Liver (tissue), 9 donors: ENCODE data around the gene ZKSCAN1. TPM values are rescaled to one million over a fixed set of nuclear protein-coding genes. Genes with fewer than 3 reads are reported as not detected.

Experiments
- DNase-seq: peaks from one replicate; pipeline ENCODE4 v3.0.0-alpha.2; 2017; ENCODE audit warnings: low spot score
- H3K27ac ChIP-seq, 2 donors: one replicate each; pipeline ENCODE4 v1.7.0; 2013; ENCODE audit warnings: inconsistent platforms in 2 of 2, low read length in 2 of 2, control low read depth in 1 of 2, low read depth in 1 of 2, mild to moderate bottlenecking in 1 of 2
- H3K27me3 ChIP-seq, 4 donors: one replicate each; pipeline versions ENCODE4 v1.6.1 to v1.7.0; 2013; ENCODE audit warnings: low read length in 3 of 4, inconsistent platforms in 1 of 4, mild to moderate bottlenecking in 1 of 4, moderate library complexity in 1 of 4; ENCODE audit not compliant: control insufficient read depth in 4 of 4, insufficient read depth in 4 of 4
- H3K36me3 ChIP-seq, 4 donors: one replicate each; pipeline versions ENCODE4 v1.6.1 to v1.7.0; 2013; ENCODE audit warnings: low read length in 3 of 4, mild to moderate bottlenecking in 3 of 4, low read depth in 1 of 4, moderate library complexity in 1 of 4; ENCODE audit not compliant: control insufficient read depth in 4 of 4, insufficient read depth in 3 of 4
- H3K4me1 ChIP-seq, 4 donors: one replicate each; pipeline versions ENCODE4 v1.6.1 to v1.7.0; 2013; ENCODE audit warnings: low read length in 3 of 4, mild to moderate bottlenecking in 3 of 4, moderate library complexity in 1 of 4; ENCODE audit not compliant: control insufficient read depth in 4 of 4, insufficient read depth in 4 of 4
- H3K4me3 ChIP-seq, 3 donors: one replicate each; pipeline versions ENCODE4 v1.6.1 to v1.7.0; 2013; ENCODE audit warnings: low read length in 3 of 3, control low read depth in 1 of 3, low read depth in 1 of 3, mild to moderate bottlenecking in 1 of 3
- H3K9ac ChIP-seq, 2 donors: one replicate each; pipeline ENCODE4 v1.7.0; 2013; ENCODE audit warnings: low read length in 2 of 2, mild to moderate bottlenecking in 2 of 2, moderate library complexity in 2 of 2, control low read depth in 1 of 2, low read depth in 1 of 2
- H3K9me3 ChIP-seq, 4 donors: one replicate each; pipeline versions ENCODE4 v1.6.1 to v1.7.0; 2013; ENCODE audit warnings: low read length in 3 of 4; ENCODE audit not compliant: control insufficient read depth in 4 of 4
- EGR1 ChIP-seq, 2 donors: IDR thresholded peaks; 2 replicates each; pipeline ENCODE4 v1.6.1; 2016 to 2018; ENCODE audit warnings: antibody characterized with exemption in 2 of 2, low read depth in 2 of 2
- FOXA1 ChIP-seq: IDR thresholded peaks from 2 replicates; pipeline ENCODE4 v1.6.1; 2016; ENCODE audit warnings: antibody characterized with exemption
- FOXA2 ChIP-seq: IDR thresholded peaks from 2 replicates; pipeline ENCODE4 v1.6.1; 2016; ENCODE audit warnings: antibody characterized with exemption
- GABPA ChIP-seq, 2 donors: IDR thresholded peaks in 1 of 2; conservative IDR thresholded peaks in 1 of 2; 2 replicates each; pipeline ENCODE4 v1.6.1; 2016; ENCODE audit warnings: antibody characterized with exemption in 2 of 2, mild to moderate bottlenecking in 1 of 2, moderate library complexity in 1 of 2
- HNF4A ChIP-seq, 2 donors: conservative IDR thresholded peaks; 2 replicates each; pipeline ENCODE4 v1.6.1; 2016; ENCODE audit warnings: antibody characterized with exemption in 2 of 2, mild to moderate bottlenecking in 2 of 2
- HNF4G ChIP-seq: IDR thresholded peaks from 2 replicates; pipeline ENCODE4 v1.6.1; 2016; ENCODE audit warnings: antibody characterized with exemption
- JUND ChIP-seq, 2 donors: IDR thresholded peaks; 2 replicates each; pipeline ENCODE4 v1.6.1; 2016; ENCODE audit warnings: antibody characterized with exemption in 2 of 2
- NR2F2 ChIP-seq: IDR thresholded peaks from 2 replicates; pipeline ENCODE4 v1.6.1; 2016; ENCODE audit warnings: antibody characterized with exemption
- RAD21 ChIP-seq, 2 donors: IDR thresholded peaks; 2 replicates each; pipeline ENCODE4 v1.6.1; 2016; ENCODE audit warnings: antibody characterized with exemption in 2 of 2, mild to moderate bottlenecking in 2 of 2
- RXRA ChIP-seq, 2 donors: IDR thresholded peaks; 2 replicates each; pipeline ENCODE4 v1.6.1; 2017 to 2018; ENCODE audit warnings: antibody characterized with exemption in 2 of 2, mild to moderate bottlenecking in 1 of 2
- SP1 ChIP-seq: IDR thresholded peaks from 2 replicates; pipeline ENCODE4 v1.6.1; 2018; ENCODE audit warnings: antibody characterized with exemption, mild to moderate bottlenecking
- TAF1 ChIP-seq: conservative IDR thresholded peaks from 2 replicates; pipeline ENCODE4 v1.6.1; 2016; ENCODE audit warnings: antibody characterized with exemption, mild to moderate bottlenecking
- YY1 ChIP-seq: IDR thresholded peaks from 2 replicates; pipeline ENCODE4 v1.6.1; 2016; ENCODE audit warnings: antibody characterized with exemption, mild to moderate bottlenecking
- WGBS: extraction: QIAGEN DNeasy Blood & Tissue Kit; methylation state at CpG from one replicate; pipeline ENCODE4 v1.1.7; 2013; 5-methylcytosine and 5-hydroxymethylcytosine counted together
- polyA plus RNA-seq, 2 donors: library from polyadenylated mRNA; stranded (reverse) in 1 of 2; unstranded in 1 of 2; fragments of 200-250 nt in 1 of 2; fragments of >200 nt in 1 of 2; fragmentation: Nextera tagmentation in 1 of 2; extraction: Ambion mirVana in 1 of 2; gene quantifications; one replicate each; pipeline versions ENCODE4 v1.2.1 to v1.2.3, GENCODE V29; 2013 to 2015
- total RNA-seq, 2 donors: library from RNA; depleted of rRNA; stranded (reverse); fragments of >200 nt; gene quantifications; one replicate each; pipeline ENCODE4 v1.2.3, GENCODE V29; 2014
- TF ChIP-seq, protein P1 (sequence below): IDR thresholded peaks from 2 replicates; pipeline ENCODE4 v1.6.1; 2016; ENCODE audit warnings: antibody characterized with exemption
- TF ChIP-seq, protein P2 (sequence below): fragments of 150-350 bp; IDR thresholded peaks from 2 replicates; pipeline ENCODE4 v1.5.1; 2017; ENCODE audit warnings: improper control_type of control experiment, low read depth, low read length; ENCODE audit not compliant: missing input control
- TF ChIP-seq, protein P3 (sequence below): IDR thresholded peaks from 2 replicates; pipeline ENCODE4 v1.6.1; 2016; ENCODE audit warnings: antibody characterized with exemption, mild to moderate bottlenecking
- TF ChIP-seq, protein P4 (sequence below): IDR thresholded peaks from 2 replicates; pipeline ENCODE4 v1.6.1; 2016; ENCODE audit warnings: antibody characterized with exemption
- TF ChIP-seq, protein P5 (sequence below): IDR thresholded peaks from 2 replicates; pipeline ENCODE4 v1.6.1; 2016; ENCODE audit warnings: antibody characterized with exemption
- donor health status: healthy.
- donor health status: healthy.
- donor health status: healthy.
- donor health status: healthy.
- donor health status: healthy.

The ZKSCAN1 gene
- total and polyA plus RNA-seq, 4 donors: 11.8 to 117 (median 30.1) TPM

DNA sequence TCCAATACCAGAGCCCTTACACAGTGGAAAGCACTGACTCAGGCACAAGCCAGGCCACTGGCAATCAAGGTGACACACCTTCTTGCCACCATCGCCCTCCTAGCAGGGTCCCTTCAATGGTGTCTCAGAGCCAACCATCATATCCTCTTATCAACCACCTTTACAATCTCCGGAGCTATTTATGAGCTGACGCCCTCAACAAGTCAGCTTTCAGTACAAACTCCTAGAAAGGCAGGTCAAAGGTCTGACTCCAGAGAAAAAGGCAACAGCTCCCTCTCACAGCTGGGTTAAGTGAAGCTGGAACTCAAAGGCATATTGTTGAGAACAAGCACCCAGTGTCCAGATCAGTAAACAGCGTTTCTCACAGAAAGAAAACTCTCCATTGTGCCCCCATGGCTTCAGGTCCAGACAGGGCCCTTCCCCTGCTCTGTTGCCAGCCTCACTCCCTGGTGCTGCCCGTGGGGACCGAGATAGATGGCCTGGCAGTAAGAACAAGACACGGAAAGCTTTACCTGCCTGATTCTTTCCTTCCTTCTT lies 63.7 kb downstream of the ZKSCAN1 start:
- no peak overlapping the region for H3K9ac ChIP-seq
- peaks cover 2 to 34% (median 26%) of the 10 kb centered on the region in 4 donors for H3K36me3 ChIP-seq
- peaks cover 12 to 34% (median 29%) of the 10 kb centered on the region in 4 donors for H3K4me1 ChIP-seq
- H3K9me3 ChIP-seq: no peaks in the 10 kb centered on the region
- no peak overlapping the region for H3K27ac ChIP-seq
- no peak overlapping the region for H3K4me3 ChIP-seq
- DNase-seq: no peak
- no peaks in the 10 kb centered on the region for H3K27me3 ChIP-seq
- TF ChIP-seq SP1 (no peak), HNF4A (conservative IDR thresholded peaks at IDR 0.05) (peak in 1 of 2 donors; percentile 52)
- WGBS: 56% methylated on average over 7 of the region's 7 CpGs

DNA sequence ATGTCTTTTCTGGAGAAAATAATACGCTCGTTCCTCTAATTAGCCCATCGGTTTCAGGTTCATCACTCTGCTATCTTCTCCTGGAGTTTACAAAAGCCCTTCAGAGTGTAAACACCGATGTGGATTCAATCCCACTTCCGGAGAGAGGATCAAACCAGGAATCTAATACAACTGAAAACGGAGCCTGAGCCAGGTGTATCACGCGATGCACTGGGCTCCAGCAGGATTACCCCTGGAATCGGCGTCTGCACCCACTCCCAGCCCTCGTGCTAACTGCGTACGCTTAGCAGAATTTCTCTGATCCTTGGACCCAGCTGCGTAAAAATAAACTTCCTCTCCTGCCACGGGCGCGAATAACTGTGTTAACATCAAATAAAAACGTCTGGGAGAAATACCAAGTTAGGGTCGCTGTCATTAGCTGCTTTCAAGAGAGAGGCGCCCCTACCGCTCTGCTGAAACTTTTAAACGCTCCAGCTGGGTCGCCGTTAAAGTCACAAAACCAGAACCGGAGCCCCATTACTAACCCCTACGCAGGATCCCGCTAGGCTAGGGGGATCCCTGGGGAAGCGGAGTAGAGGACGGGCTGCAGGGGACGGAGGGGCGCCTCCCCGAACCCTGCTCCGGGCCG lies 65.6 kb downstream of the ZKSCAN1 start:
- peak; percentile 92 for TF ChIP-seq FOXA1
- TF ChIP-seq NR2F2: no peak
- TF ChIP-seq, protein P1, sequence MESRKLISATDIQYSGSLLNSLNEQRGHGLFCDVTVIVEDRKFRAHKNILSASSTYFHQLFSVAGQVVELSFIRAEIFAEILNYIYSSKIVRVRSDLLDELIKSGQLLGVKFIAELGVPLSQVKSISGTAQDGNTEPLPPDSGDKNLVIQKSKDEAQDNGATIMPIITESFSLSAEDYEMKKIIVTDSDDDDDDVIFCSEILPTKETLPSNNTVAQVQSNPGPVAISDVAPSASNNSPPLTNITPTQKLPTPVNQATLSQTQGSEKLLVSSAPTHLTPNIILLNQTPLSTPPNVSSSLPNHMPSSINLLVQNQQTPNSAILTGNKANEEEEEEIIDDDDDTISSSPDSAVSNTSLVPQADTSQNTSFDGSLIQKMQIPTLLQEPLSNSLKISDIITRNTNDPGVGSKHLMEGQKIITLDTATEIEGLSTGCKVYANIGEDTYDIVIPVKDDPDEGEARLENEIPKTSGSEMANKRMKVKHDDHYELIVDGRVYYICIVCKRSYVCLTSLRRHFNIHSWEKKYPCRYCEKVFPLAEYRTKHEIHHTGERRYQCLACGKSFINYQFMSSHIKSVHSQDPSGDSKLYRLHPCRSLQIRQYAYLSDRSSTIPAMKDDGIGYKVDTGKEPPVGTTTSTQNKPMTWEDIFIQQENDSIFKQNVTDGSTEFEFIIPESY: no peak
- TF ChIP-seq SP1: peak; percentile 43
- peak in 1 of 2 donors; percentile 35 for TF ChIP-seq HNF4A (conservative IDR thresholded peaks at IDR 0.05)
- TF ChIP-seq RAD21 (IDR thresholded peaks at IDR 0.05): peak in 1 of 2 donors; percentile 26
- TF ChIP-seq EGR1 (IDR thresholded peaks at IDR 0.05; ENCODE audit: low read depth in 2 of 2): no peak
- TF ChIP-seq, protein P2, sequence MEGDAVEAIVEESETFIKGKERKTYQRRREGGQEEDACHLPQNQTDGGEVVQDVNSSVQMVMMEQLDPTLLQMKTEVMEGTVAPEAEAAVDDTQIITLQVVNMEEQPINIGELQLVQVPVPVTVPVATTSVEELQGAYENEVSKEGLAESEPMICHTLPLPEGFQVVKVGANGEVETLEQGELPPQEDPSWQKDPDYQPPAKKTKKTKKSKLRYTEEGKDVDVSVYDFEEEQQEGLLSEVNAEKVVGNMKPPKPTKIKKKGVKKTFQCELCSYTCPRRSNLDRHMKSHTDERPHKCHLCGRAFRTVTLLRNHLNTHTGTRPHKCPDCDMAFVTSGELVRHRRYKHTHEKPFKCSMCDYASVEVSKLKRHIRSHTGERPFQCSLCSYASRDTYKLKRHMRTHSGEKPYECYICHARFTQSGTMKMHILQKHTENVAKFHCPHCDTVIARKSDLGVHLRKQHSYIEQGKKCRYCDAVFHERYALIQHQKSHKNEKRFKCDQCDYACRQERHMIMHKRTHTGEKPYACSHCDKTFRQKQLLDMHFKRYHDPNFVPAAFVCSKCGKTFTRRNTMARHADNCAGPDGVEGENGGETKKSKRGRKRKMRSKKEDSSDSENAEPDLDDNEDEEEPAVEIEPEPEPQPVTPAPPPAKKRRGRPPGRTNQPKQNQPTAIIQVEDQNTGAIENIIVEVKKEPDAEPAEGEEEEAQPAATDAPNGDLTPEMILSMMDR: no peak
- TF ChIP-seq, protein P3, sequence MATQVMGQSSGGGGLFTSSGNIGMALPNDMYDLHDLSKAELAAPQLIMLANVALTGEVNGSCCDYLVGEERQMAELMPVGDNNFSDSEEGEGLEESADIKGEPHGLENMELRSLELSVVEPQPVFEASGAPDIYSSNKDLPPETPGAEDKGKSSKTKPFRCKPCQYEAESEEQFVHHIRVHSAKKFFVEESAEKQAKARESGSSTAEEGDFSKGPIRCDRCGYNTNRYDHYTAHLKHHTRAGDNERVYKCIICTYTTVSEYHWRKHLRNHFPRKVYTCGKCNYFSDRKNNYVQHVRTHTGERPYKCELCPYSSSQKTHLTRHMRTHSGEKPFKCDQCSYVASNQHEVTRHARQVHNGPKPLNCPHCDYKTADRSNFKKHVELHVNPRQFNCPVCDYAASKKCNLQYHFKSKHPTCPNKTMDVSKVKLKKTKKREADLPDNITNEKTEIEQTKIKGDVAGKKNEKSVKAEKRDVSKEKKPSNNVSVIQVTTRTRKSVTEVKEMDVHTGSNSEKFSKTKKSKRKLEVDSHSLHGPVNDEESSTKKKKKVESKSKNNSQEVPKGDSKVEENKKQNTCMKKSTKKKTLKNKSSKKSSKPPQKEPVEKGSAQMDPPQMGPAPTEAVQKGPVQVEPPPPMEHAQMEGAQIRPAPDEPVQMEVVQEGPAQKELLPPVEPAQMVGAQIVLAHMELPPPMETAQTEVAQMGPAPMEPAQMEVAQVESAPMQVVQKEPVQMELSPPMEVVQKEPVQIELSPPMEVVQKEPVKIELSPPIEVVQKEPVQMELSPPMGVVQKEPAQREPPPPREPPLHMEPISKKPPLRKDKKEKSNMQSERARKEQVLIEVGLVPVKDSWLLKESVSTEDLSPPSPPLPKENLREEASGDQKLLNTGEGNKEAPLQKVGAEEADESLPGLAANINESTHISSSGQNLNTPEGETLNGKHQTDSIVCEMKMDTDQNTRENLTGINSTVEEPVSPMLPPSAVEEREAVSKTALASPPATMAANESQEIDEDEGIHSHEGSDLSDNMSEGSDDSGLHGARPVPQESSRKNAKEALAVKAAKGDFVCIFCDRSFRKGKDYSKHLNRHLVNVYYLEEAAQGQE: no peak
- no peak for TF ChIP-seq YY1
- TF ChIP-seq TAF1: peak; percentile 39
- TF ChIP-seq, protein P4, sequence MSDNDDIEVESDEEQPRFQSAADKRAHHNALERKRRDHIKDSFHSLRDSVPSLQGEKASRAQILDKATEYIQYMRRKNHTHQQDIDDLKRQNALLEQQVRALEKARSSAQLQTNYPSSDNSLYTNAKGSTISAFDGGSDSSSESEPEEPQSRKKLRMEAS: no peak
- peak in 1 of 2 donors; percentile 47 for TF ChIP-seq RXRA (IDR thresholded peaks at IDR 0.05)
- no peak for TF ChIP-seq HNF4G
- TF ChIP-seq JUND (IDR thresholded peaks at IDR 0.05): no peak
- TF ChIP-seq GABPA (IDR thresholded peaks at IDR 0.05 in 1 of 2, conservative IDR thresholded peaks at IDR 0.05 in 1 of 2): no peak
- peak; percentile 95 for TF ChIP-seq FOXA2
- TF ChIP-seq, protein P5, sequence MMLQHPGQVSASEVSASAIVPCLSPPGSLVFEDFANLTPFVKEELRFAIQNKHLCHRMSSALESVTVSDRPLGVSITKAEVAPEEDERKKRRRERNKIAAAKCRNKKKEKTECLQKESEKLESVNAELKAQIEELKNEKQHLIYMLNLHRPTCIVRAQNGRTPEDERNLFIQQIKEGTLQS: no peak
- peak; percentile 48 for DNase-seq
- H3K27ac ChIP-seq: peak overlapping the region; percentile 89 to 90
- peaks cover under 1 to 15% (median 8%) of the 10 kb centered on the region in 4 donors for H3K36me3 ChIP-seq
- H3K4me1 ChIP-seq: peaks cover 12 to 34% (median 29%) of the 10 kb centered on the region in 4 donors
- no peaks in the 10 kb centered on the region for H3K9me3 ChIP-seq
- no peaks in the 10 kb centered on the region for H3K27me3 ChIP-seq
- peak overlapping the region; percentile 80 to 90 (median 83) for H3K4me3 ChIP-seq
- under 1% methylated on average over 34 of the region's 34 CpGs for WGBS
- H3K9ac ChIP-seq: peak overlapping the region; percentile 88 to 96
